ENCODE measurements around the gene RHBDD3. TPM values are rescaled to one million over a fixed set of nuclear protein-coding genes. Genes with fewer than 3 reads are reported as not detected.

Gene RHBDD3
- total and polyA plus RNA-seq, 2 donors (not counting 1 experiment from before 2014, with no cell fraction given): 11.9 to 12.5 TPM

- ATAC-seq (ENCODE audit: low read depth) (peak; percentile 25), DNase-seq (peak; percentile 51)
- peaks cover 32 to 41% of the 10 kb centered on the region in 2 donors for H3K4me1 ChIP-seq (ENCODE audit: control insufficient read depth in 2 of 2, insufficient read depth in 2 of 2, low read length in 2 of 2)
- H3K9me3 ChIP-seq (ENCODE audit: control extremely low read depth in 1 of 3, control insufficient read depth in 2 of 3, insufficient read depth in 1 of 3, low read length in 2 of 3): peaks cover 0 to 25% (median 0%) of the 10 kb centered on the region in 3 donors
- H3K27me3 ChIP-seq (replicated peaks in 1 of 4; ENCODE audit: control extremely low read depth in 1 of 4, control insufficient read depth in 3 of 4, insufficient read depth in 4 of 4, low read length in 3 of 4): peaks cover 0 to 62% (median 26%) of the 10 kb centered on the region in 4 experiments
- no peak overlapping the region for H2AFZ ChIP-seq (ENCODE audit: insufficient read depth, low read depth, low read length, poor library complexity, severe bottlenecking)
- no peak overlapping the region for H3K4me3 ChIP-seq (ENCODE audit: control extremely low read depth in 1 of 5, extremely low read depth in 1 of 5, insufficient read depth in 1 of 5, low read depth in 2 of 5, low read length in 4 of 5)
- peak overlapping the region; percentile 73 for H3K4me2 ChIP-seq (replicated peaks; ENCODE audit: low read depth, low read length, poor library complexity, severe bottlenecking)
- Mint-ChIP-seq H3K9me3 (ENCODE audit: insufficient read depth) (no peaks in the 10 kb centered on the region), H3K4me3 (no peak overlapping the region), H3K27ac (no peak overlapping the region), H3K27me3 (peaks cover 41% of the 10 kb centered on the region), H3K4me1 (peaks cover 31% of the 10 kb centered on the region)
- no peaks in the 10 kb centered on the region for H3K79me2 ChIP-seq (ENCODE audit: control insufficient read depth, insufficient read depth, low read length)
- no peak overlapping the region for H3K27ac ChIP-seq (ENCODE audit: low read length in 2 of 2)
- H3K36me3 ChIP-seq (replicated peaks in 1 of 2; ENCODE audit: control extremely low read depth in 1 of 2, control insufficient read depth in 1 of 2, extremely low read depth in 1 of 2, insufficient read depth in 2 of 2, low read length in 1 of 2): no peaks in the 10 kb centered on the region
- H4K20me1 ChIP-seq (ENCODE audit: control insufficient read depth, insufficient read depth, low read length, poor library complexity, severe bottlenecking): peaks cover 7% of the 10 kb centered on the region
- H3K9ac ChIP-seq (ENCODE audit: low read length): no peak overlapping the region
- TF ChIP-seq EZH2 (IDR thresholded peaks at IDR 0.05; ENCODE audit: borderline replicate concordance, insufficient read depth, low read depth, low read length, poor library complexity, severe bottlenecking) (no peak), CTCF (IDR thresholded peaks at IDR 0.05) (peak; percentile 62)
- POLR2A ChIA-PET: no interaction called here
- intact Hi-C loops (cut with micrococcal nuclease): no loop called here
- WGBS (ENCODE audit: insufficient coverage): 25% methylated on average over 44 of the region's 44 CpGs
- CTCF ChIA-PET: no interaction called here
Observed at GRCh38 chr22:29313126-29313575, 45.4 kb upstream of the RHBDD3 start.

- Histone ChIP-seq H3K9me3 (ENCODE audit: control extremely low read depth in 1 of 3, control insufficient read depth in 2 of 3, insufficient read depth in 1 of 3, low read length in 2 of 3) (peaks cover 0 to 26% (median 0%) of the 10 kb centered on the region in 3 donors), H3K4me3 (ENCODE audit: control extremely low read depth in 1 of 5, extremely low read depth in 1 of 5, insufficient read depth in 1 of 5, low read depth in 2 of 5, low read length in 4 of 5) (no peak overlapping the region), H3K79me2 (ENCODE audit: control insufficient read depth, insufficient read depth, low read length) (no peaks in the 10 kb centered on the region), H3K9ac (ENCODE audit: low read length) (no peak overlapping the region), H3K27ac (ENCODE audit: low read length in 2 of 2) (no peak overlapping the region), H3K4me2 (replicated peaks; ENCODE audit: low read depth, low read length, poor library complexity, severe bottlenecking) (no peak overlapping the region), H3K36me3 (replicated peaks in 1 of 2; ENCODE audit: control extremely low read depth in 1 of 2, control insufficient read depth in 1 of 2, extremely low read depth in 1 of 2, insufficient read depth in 2 of 2, low read length in 1 of 2) (no peaks in the 10 kb centered on the region), H4K20me1 (ENCODE audit: control insufficient read depth, insufficient read depth, low read length, poor library complexity, severe bottlenecking) (peaks cover 7% of the 10 kb centered on the region), H3K27me3 (replicated peaks in 1 of 4; ENCODE audit: control extremely low read depth in 1 of 4, control insufficient read depth in 3 of 4, insufficient read depth in 4 of 4, low read length in 3 of 4) (peaks cover 0 to 69% (median 26%) of the 10 kb centered on the region in 4 experiments), H3K4me1 (ENCODE audit: control insufficient read depth in 2 of 2, insufficient read depth in 2 of 2, low read length in 2 of 2) (peaks cover 32 to 42% of the 10 kb centered on the region in 2 donors), H2AFZ (ENCODE audit: insufficient read depth, low read depth, low read length, poor library complexity, severe bottlenecking) (no peak overlapping the region)
- ATAC-seq (ENCODE audit: low read depth) (no peak), DNase-seq (no peak)
- Mint-ChIP-seq H3K27ac (no peak overlapping the region), H3K9me3 (ENCODE audit: insufficient read depth) (no peaks in the 10 kb centered on the region), H3K27me3 (peaks cover 42% of the 10 kb centered on the region), H3K4me3 (no peak overlapping the region), H3K4me1 (peaks cover 33% of the 10 kb centered on the region)
- WGBS (ENCODE audit: insufficient coverage): 93% methylated on average over 18 of the region's 25 CpGs
- intact Hi-C loops (cut with micrococcal nuclease): no loop called here
- no peak for TF ChIP-seq EZH2 (IDR thresholded peaks at IDR 0.05; ENCODE audit: borderline replicate concordance, insufficient read depth, low read depth, low read length, poor library complexity, severe bottlenecking)
- ChIA-PET POLR2A (no interaction called here), CTCF (no interaction called here)
Observed at GRCh38 chr22:29312218-29313125, 44.7 kb upstream of the RHBDD3 start.

Measured in B cell (primary cell).